Adrenal gland (tissue), 5 donors: ENCODE results near the gene SPDYC.

ENCODE experiments used
- POLR2A ChIP-seq, 2 donors: fragments of 450-650 bp; IDR thresholded peaks; one replicate each; pipeline ENCODE4 v1.6.1; 2017; ENCODE audit warnings: antibody characterized with exemption in 2 of 2, mild to moderate bottlenecking in 2 of 2, moderate library complexity in 1 of 2
- TF ChIP-seq, protein P1 (sequence below), 6 experiments: fragments of 450-650 bp in 4 of 6; fragments of 200-600 bp in 2 of 6; sonication (generic) in 1 of 6; IDR thresholded peaks; 1 replicate in 5 of 6; 2 replicates in 1 of 6; pipeline versions ENCODE4 v1.5.1 to v1.8.0; 2016 to 2021; ENCODE audit warnings: antibody characterized with exemption in 6 of 6, mild to moderate bottlenecking in 2 of 6, moderate library complexity in 1 of 6
- donor health status: DM: no; HTN: no; CAD: no.

DNA sequence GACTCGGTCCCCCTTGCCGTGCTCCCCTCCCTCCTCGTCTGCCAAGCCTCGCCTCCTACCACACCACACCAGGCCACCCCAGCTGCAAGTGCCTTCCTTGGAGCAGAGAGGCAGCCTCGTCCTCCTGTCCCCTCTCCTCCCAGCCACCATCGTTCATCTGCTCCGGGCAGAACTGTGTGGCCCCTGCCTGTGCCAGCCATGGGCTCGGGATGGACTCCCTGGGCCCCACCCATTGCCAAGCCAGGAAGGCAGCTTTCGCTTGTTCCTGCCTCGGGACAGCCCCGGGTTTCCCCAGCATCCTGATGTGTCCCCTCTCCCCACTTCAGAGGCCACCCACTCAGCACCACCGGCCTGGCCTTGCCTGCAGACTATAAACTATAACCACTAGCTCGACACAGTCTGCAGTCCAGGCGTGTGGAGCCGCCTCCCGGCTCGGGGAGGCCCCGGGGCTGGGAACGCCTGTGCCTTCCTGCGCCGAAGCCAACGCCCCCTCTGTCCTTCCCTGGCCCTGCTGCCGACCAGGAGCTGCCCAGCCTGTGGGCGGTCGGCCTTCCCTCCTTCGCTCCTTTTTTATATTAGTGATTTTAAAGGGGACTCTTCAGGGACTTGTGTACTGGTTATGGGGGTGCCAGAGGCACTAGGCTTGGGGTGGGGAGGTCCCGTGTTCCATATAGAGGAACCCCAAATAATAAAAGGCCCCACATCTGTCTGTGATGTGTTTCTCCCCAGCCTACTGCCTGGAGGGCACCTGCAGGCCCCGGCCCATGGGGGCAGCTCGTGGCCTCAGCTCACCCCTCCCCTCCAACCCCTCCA, 41.5 kb downstream of the SPDYC start:
- TF ChIP-seq, protein P1, sequence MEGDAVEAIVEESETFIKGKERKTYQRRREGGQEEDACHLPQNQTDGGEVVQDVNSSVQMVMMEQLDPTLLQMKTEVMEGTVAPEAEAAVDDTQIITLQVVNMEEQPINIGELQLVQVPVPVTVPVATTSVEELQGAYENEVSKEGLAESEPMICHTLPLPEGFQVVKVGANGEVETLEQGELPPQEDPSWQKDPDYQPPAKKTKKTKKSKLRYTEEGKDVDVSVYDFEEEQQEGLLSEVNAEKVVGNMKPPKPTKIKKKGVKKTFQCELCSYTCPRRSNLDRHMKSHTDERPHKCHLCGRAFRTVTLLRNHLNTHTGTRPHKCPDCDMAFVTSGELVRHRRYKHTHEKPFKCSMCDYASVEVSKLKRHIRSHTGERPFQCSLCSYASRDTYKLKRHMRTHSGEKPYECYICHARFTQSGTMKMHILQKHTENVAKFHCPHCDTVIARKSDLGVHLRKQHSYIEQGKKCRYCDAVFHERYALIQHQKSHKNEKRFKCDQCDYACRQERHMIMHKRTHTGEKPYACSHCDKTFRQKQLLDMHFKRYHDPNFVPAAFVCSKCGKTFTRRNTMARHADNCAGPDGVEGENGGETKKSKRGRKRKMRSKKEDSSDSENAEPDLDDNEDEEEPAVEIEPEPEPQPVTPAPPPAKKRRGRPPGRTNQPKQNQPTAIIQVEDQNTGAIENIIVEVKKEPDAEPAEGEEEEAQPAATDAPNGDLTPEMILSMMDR (IDR thresholded peaks at IDR 0.05) = no peak
- no peak for TF ChIP-seq POLR2A (IDR thresholded peaks at IDR 0.05)
